Peyer's patch (tissue), 4 donors: ENCODE measurements around the gene SUPT5H. TPM values are rescaled to one million over a fixed set of nuclear protein-coding genes. Genes with fewer than 3 reads are reported as not detected.
"Not testable (repeated sequence)": the region's sequence is repeated elsewhere in the genome, so short reads cannot be mapped to it uniquely, and the experiment has no call there.

ENCODE experiments used
- DNase-seq, 3 donors: peaks; one replicate each; pipeline ENCODE4 v3.0.0-alpha.2; 2017 to 2019
- H3K27ac ChIP-seq, 4 donors: fragments of 200-600 bp; sonication (generic); one replicate each; pipeline ENCODE4 v1.5.1; 2016 to 2019
- H3K27me3 ChIP-seq, 2 donors: fragments of 200-600 bp; sonication (generic); one replicate each; pipeline ENCODE4 v1.5.1; 2019
- H3K36me3 ChIP-seq, 3 donors: fragments of 200-600 bp; sonication (generic); one replicate each; pipeline ENCODE4 v1.5.1; 2016 to 2019
- H3K4me1 ChIP-seq, 4 donors: fragments of 200-600 bp; sonication (generic); one replicate each; pipeline ENCODE4 v1.5.1; 2016 to 2019
- H3K4me3 ChIP-seq, 4 donors: fragments of 200-600 bp; sonication (generic); 1 replicate in 3 of 4; 2 replicates in 1 of 4; pipeline ENCODE4 v1.5.1; 2016 to 2019; ENCODE audit warnings: mild to moderate bottlenecking in 1 of 4
- H3K9me3 ChIP-seq, 4 donors: fragments of 200-600 bp; sonication (generic); one replicate each; pipeline ENCODE4 v1.5.1; 2016 to 2019; ENCODE audit warnings: mild to moderate bottlenecking in 1 of 4
- POLR2A ChIP-seq, 2 donors: fragments of 450-650 bp; IDR thresholded peaks; one replicate each; pipeline ENCODE4 v1.5.1; 2017; ENCODE audit warnings: antibody characterized with exemption in 2 of 2, mild to moderate bottlenecking in 2 of 2, moderate library complexity in 2 of 2
- total RNA-seq, 4 donors: library from RNA; depleted of rRNA; stranded (reverse); fragments of >200 nt; gene quantifications; one replicate each; pipeline ENCODE4 v1.1.0, GENCODE V29; 2016
- TF ChIP-seq, protein P1 (sequence below), 6 experiments: fragments of 450-650 bp in 4 of 6; fragments of 200-600 bp in 2 of 6; sonication (generic) in 1 of 6; IDR thresholded peaks; one replicate each; pipeline ENCODE4 v1.5.1; 2017 to 2019; ENCODE audit warnings: antibody characterized with exemption in 6 of 6, mild to moderate bottlenecking in 3 of 6, moderate library complexity in 1 of 6

SUPT5H gene
- total RNA-seq, 4 donors from 2014 or later: 98.4 to 173 (median 160) TPM

DNA sequence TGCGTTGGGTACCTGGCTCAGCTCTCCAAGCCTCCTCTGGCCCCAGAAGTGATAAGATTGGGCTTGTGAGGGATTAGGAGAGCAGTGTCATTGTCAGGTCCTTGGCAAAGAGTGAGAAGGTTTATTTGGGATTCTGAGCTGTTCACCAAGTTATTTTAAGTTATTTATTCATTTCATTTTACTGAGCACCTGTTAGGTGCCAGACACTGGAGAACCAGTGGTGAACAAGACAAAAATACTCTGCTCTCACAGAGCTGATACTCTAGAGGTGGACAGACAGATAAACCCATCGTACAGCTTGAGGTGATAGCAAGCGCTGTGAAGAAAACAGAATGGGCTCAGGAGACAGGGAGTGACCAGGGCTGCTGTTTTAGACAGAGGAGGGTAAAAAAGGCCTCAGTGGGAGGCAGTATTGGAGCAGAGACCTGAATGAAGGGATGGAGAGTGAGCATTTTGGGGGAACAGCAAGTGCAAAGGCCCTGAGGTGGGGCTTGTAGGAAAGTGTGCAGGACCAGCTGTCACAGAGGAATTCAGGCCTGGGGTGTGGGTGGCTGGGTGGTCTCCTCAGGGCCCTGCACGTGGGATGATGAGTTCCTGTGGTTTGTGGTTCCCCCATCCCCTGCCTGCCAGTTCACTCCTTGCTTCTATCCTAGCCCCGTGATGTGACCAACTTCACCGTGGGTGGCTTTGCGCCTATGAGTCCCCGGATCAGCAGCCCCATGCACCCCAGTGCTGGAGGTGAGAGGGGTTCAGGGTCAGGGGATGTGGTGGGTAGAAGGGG, 26.6 kb downstream of the SUPT5H start:
- Histone ChIP-seq H3K4me3 (no peak overlapping the region), H3K27ac (no peak overlapping the region), H3K4me1 (no peaks in the 10 kb centered on the region), H3K9me3 (no peaks in the 10 kb centered on the region), H3K27me3 (no peaks in the 10 kb centered on the region), H3K36me3 (peaks cover 0 to 97% (median 0%) of the 10 kb centered on the region in 3 donors)
- no peak for DNase-seq
- TF ChIP-seq POLR2A (IDR thresholded peaks at IDR 0.05): no peak

DNA sequence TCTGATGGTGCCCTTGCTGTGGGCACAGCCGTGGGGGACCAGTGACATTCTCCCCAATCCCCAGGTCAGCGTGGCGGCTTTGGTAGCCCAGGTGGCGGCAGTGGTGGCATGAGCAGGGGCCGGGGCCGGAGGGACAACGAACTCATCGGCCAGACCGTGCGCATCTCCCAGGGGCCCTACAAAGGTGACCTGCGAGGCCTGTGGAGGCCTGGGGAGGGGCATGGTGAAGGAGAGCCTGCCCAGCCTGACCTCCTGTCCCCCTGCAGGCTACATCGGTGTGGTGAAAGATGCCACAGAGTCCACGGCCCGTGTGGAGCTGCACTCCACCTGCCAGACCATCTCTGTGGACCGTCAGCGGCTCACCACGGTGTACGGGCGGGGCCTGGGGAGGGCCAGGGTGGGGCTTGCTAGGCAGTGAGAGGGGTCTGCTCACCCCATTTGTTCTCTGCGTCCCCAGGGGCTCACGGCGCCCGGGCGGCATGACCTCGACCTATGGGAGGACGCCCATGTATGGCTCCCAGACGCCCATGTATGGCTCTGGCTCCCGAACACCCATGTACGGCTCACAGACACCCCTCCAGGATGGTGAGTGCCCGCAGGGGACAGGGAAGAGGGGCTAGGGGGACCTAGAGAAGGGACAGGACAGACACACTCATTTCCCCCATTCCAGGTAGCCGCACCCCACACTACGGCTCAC, 27.5 kb downstream of the SUPT5H start:
- Histone ChIP-seq H3K27ac (no peak overlapping the region), H3K27me3 (no peaks in the 10 kb centered on the region), H3K36me3 (peaks cover 0 to 87% (median 0%) of the 10 kb centered on the region in 3 donors), H3K9me3 (no peaks in the 10 kb centered on the region), H3K4me3 (no peak overlapping the region), H3K4me1 (no peaks in the 10 kb centered on the region)
- TF ChIP-seq, protein P1, sequence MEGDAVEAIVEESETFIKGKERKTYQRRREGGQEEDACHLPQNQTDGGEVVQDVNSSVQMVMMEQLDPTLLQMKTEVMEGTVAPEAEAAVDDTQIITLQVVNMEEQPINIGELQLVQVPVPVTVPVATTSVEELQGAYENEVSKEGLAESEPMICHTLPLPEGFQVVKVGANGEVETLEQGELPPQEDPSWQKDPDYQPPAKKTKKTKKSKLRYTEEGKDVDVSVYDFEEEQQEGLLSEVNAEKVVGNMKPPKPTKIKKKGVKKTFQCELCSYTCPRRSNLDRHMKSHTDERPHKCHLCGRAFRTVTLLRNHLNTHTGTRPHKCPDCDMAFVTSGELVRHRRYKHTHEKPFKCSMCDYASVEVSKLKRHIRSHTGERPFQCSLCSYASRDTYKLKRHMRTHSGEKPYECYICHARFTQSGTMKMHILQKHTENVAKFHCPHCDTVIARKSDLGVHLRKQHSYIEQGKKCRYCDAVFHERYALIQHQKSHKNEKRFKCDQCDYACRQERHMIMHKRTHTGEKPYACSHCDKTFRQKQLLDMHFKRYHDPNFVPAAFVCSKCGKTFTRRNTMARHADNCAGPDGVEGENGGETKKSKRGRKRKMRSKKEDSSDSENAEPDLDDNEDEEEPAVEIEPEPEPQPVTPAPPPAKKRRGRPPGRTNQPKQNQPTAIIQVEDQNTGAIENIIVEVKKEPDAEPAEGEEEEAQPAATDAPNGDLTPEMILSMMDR (IDR thresholded peaks at IDR 0.05): no peak
- TF ChIP-seq POLR2A (IDR thresholded peaks at IDR 0.05): no peak
- DNase-seq: no peak

DNA sequence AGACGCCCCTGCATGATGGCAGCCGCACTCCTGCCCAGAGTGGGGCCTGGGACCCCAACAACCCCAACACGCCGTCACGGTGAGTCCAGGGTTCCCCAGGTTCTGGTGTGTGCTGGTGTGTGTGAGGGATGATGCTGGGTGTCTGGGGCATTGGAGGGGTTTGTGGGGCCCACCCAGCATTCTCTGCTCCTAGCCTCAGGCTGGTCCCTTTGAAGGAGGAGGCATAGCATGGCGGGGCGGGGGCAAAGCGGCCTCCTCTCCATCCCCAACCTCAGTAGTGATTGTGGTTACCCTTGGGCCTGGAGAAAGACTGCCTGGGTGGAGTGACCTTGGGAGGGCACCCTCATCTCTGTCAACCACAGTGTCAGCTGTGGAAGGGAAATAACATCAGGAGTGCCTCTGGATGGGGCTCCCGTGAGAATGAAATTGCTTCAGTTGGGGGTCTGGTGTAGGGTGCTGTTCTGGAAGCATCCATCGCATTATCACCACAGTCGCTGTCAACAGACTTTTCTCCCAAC, 28.1 kb downstream of the SUPT5H start:
- Histone ChIP-seq H3K36me3 (peaks cover 0 to 81% (median 0%) of the 10 kb centered on the region in 3 donors), H3K27me3 (no peaks in the 10 kb centered on the region), H3K27ac (no peak overlapping the region), H3K4me3 (no peak overlapping the region), H3K4me1 (no peaks in the 10 kb centered on the region), H3K9me3 (no peaks in the 10 kb centered on the region)
- no peak for DNase-seq
- TF ChIP-seq, protein P1 (IDR thresholded peaks at IDR 0.05): no peak
- TF ChIP-seq POLR2A (IDR thresholded peaks at IDR 0.05): no peak

DNA sequence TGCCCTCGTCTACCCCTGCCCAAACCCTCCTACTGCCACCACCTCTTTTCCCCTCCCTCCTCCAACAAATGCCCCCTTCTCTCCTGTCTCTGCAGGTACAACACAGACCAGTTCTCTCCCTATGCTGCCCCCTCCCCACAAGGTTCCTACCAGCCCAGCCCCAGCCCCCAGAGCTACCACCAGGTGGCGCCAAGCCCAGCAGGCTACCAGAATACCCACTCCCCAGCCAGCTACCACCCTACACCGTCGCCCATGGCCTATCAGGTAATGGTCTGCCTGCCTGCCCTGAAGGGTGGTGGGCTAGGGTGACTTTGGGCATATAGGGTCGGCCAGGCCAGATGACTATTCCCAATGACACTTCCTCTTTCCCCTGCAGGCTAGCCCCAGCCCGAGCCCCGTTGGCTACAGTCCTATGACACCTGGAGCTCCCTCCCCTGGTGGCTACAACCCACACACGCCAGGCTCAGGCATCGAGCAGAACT, 28.8 kb downstream of the SUPT5H start:
- DNase-seq: peak; percentile 65 to 77 (median 67)
- Histone ChIP-seq H3K9me3 (no peaks in the 10 kb centered on the region), H3K27ac (no peak overlapping the region), H3K4me1 (no peaks in the 10 kb centered on the region), H3K4me3 (no peak overlapping the region), H3K36me3 (peaks cover 0 to 74% (median 0%) of the 10 kb centered on the region in 3 donors), H3K27me3 (no peaks in the 10 kb centered on the region)
- TF ChIP-seq POLR2A (IDR thresholded peaks at IDR 0.05): no peak
- TF ChIP-seq, protein P1 (IDR thresholded peaks at IDR 0.05): peak; percentile 29 to 85 (median 60)

DNA sequence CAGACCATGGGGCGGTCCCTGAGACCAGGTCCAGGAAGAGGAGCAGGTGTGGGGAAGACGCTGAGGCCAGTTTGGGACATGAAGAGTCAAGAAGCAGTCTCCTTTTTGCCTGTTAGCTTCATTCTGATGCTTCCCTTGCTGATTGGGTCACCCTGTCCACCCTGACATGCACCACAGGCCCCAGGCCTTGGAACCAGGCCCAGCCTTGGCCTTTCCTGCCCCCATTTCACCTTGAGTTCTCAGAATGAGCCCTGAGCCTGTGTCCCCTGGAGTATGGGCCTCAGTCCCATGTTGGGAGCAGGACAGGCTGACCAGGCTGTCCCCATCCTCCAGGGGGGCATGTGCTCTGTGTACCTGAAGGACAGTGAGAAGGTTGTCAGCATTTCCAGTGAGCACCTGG, 30.4 kb downstream of the SUPT5H start:
- Histone ChIP-seq H3K27ac (no peak overlapping the region), H3K4me1 (peaks cover 0 to 4% (median 0%) of the 10 kb centered on the region in 4 donors), H3K9me3 (no peaks in the 10 kb centered on the region), H3K36me3 (peaks cover 0 to 59% (median 0%) of the 10 kb centered on the region in 3 donors), H3K4me3 (no peak overlapping the region), H3K27me3 (no peaks in the 10 kb centered on the region)
- TF ChIP-seq POLR2A (IDR thresholded peaks at IDR 0.05): no peak
- TF ChIP-seq, protein P1 (IDR thresholded peaks at IDR 0.05): no peak
- no peak for DNase-seq

DNA sequence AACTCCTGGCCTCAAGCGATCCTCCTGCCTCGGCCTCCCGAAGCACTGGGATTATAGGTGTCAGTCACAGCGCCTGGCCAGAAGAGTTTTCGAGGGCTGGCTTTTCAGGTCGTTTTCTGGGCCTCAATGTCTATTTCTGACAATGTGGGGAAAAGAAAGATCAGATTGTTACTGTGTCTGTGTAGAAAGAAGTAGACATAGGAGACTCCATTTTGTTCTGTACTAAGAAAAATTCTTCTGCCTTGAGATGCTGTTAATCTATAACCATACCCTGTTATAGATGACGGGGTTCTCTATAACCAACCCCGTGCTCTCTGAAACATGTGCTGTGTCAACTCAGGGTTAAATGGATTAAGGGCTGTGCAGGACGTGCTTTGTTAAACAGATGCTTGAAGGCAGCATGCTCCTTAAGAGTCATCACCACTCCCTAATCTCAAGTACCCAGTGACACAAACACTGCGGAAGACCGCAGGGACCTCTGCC, 34.0 kb downstream of the SUPT5H start:
- Histone ChIP-seq H3K4me1 (peaks cover 0 to 14% (median 7%) of the 10 kb centered on the region in 4 donors), H3K27ac (peak overlapping the region in 1 of 4 donors; percentile 78), H3K36me3 (peaks cover 0 to 23% (median 0%) of the 10 kb centered on the region in 3 donors)
- H3K4me3 ChIP-seq, DNase-seq, H3K27me3 ChIP-seq, H3K9me3 ChIP-seq: not testable (repeated sequence)
